ENCODE data around the gene PPIL3.

The PPIL3 gene

GRCh38 chr2:200888704-200889625, at the start of gene PPIL3, which contains the start of gene NIF3L1:
PPIL3 (minus strand) TSS chr2:200889077; CDS start chr2:200887615, 1,462 bp downstream.
NIF3L1 (plus strand) TSS chr2:200889371; CDS start chr2:200891944, 2,573 bp downstream.
- H3K27ac Mint-ChIP-seq: peak within 1 kb of the TSS; percentile 100
- TF ChIP-seq CTCF (IDR thresholded peaks at IDR 0.05): no peak
- H3K4me3 Mint-ChIP-seq: peak within 1 kb of the TSS; percentile 97
- H3K9me3 Mint-ChIP-seq: no peaks in the 10 kb centered on the region
- H3K4me1 Mint-ChIP-seq: peaks cover 57% of the 10 kb centered on the region
- H3K36me3 Mint-ChIP-seq (ENCODE audit: low read depth): peaks cover 19% of the 10 kb centered on the region
- peaks cover 7% of the 10 kb centered on the region for H3K27me3 Mint-ChIP-seq (ENCODE audit: low read depth, poor library complexity)
- DNase-seq: peak; percentile 94

DNA sequence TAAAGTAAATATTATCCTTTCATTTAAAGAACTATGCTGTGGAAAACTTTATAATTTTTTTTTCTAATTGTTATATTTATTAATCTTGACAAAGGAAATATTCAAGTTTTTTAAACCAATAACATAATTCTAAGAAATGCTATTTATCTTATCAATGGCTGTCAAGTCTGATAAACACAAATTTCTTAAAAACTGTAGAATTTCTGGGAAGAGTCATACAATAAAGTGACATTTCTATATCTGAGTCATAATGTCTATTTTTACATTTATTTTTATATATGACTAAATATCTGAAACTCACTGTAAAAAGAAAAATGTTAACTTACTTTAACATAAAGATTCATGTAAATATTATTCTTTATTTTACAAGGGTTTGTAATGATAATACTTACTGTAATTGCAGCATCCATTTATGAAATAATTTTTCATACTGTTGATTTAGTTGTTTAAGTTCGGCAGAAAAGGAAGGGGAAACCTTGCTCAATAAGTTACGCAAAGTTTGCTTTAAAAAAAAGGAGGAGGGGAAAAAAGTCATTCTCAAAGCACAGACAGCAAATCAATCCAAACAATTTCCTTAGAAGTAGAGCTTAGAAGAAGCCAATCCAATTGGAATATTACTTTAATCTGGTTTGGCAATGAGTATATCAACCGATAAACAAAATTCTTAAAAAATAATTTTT, 42.2 kb upstream of the PPIL3 start:
- Mint-ChIP-seq H3K27ac (no peak overlapping the region), H3K4me1 (no peaks in the 10 kb centered on the region), H3K9me3 (no peaks in the 10 kb centered on the region), H3K36me3 (ENCODE audit: low read depth) (peaks cover 44% of the 10 kb centered on the region), H3K4me3 (no peak overlapping the region), H3K27me3 (ENCODE audit: low read depth, poor library complexity) (no peaks in the 10 kb centered on the region)
- no peak for TF ChIP-seq CTCF (IDR thresholded peaks at IDR 0.05)
- DNase-seq: no peak

DNA sequence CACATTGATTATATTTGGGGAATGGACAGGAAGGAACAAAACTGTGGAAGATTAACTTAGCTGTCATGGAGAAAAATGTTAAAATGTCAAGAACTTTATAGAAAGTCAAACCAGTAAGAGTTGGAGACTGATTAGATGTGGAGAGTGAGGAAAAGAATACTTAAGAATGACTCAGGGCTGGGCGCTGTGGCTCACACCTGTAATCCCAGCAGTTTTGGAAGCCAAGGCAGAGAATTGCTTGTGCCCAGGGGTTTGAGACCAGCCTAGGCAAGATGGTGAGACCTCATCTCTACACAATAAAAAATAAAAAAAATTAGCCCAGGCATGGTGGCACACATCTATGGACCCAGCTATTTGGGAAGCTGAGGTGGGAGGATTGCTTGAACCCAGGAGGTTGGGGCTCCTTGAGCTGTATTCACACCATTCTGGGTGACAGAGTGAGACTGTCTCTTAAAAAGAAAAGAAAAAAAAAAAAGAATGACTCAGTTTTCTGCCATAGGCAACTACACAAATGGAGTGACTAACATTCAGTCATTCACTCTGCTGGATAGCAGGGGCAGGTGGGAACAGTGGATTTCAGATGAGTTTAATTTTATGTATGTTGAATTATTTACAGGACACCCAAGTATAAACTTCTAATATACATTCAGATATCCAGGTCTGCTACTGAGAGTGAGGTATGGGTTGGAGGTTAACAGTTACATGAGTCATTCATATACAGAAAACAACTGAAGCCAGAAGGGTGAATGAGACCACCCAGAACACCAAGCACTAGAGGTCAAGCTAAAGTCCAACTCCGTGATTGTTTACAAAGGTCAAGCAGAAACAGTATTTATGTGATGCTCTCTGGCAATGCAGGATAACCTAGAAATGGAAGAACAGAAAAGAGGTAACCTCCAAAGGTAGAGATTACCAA, 40.7 kb upstream of the PPIL3 start:
- no peaks in the 10 kb centered on the region for H3K4me1 Mint-ChIP-seq
- H3K27ac Mint-ChIP-seq: peak overlapping the region; percentile 11
- no peaks in the 10 kb centered on the region for H3K9me3 Mint-ChIP-seq
- H3K4me3 Mint-ChIP-seq: no peak overlapping the region
- H3K27me3 Mint-ChIP-seq (ENCODE audit: low read depth, poor library complexity): no peaks in the 10 kb centered on the region
- no peak for DNase-seq
- peaks cover 47% of the 10 kb centered on the region for H3K36me3 Mint-ChIP-seq (ENCODE audit: low read depth)
- TF ChIP-seq CTCF (IDR thresholded peaks at IDR 0.05): no peak

DNA sequence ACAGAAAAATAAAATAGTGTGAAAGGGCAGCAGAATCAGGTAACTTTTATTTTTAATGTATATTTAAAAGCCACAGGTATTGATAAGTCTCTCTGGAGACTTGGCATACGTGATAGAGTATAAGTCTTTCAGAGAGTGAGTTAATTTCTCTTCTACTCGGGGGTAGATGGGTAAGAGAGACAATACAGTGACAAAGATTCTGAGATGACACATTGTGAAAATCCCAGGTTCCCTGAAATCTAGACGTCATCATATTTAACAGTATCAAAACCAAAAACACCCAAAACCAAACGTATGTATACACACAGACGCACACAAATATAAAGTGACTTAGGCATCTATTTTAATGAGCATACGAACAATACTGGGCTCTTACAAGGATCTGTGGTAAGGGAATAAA, 33.6 kb upstream of the PPIL3 start:
- H3K9me3 Mint-ChIP-seq: no peaks in the 10 kb centered on the region
- H3K4me1 Mint-ChIP-seq: no peaks in the 10 kb centered on the region
- H3K4me3 Mint-ChIP-seq: no peak overlapping the region
- no peak for TF ChIP-seq CTCF (IDR thresholded peaks at IDR 0.05)
- H3K36me3 Mint-ChIP-seq (ENCODE audit: low read depth): peaks cover 51% of the 10 kb centered on the region
- no peak for DNase-seq
- H3K27me3 Mint-ChIP-seq (ENCODE audit: low read depth, poor library complexity): no peaks in the 10 kb centered on the region
- H3K27ac Mint-ChIP-seq: no peak overlapping the region

DNA sequence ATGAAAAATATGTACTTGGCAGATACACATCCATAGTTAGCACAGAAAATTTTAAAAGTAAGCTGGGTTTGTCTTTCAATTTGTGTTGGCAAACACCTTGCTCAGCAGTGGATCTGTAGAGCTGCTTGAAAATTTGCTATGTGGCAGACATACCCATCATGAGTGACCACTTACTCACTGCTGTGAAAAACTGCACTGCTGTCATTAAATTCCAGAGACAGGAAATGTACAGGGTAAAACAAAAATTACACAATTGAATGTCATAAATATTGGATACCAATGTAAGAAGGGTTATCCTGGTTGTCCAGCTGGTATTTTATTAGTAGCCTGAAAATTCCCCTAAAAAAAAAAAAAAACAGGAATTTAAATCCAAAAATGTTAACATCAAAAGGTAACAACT, 24.8 kb upstream of the PPIL3 start:
- no peak for DNase-seq
- no peaks in the 10 kb centered on the region for H3K4me1 Mint-ChIP-seq
- no peak for TF ChIP-seq CTCF (IDR thresholded peaks at IDR 0.05)
- H3K9me3 Mint-ChIP-seq: no peaks in the 10 kb centered on the region
- H3K36me3 Mint-ChIP-seq (ENCODE audit: low read depth): peaks cover 53% of the 10 kb centered on the region
- no peak overlapping the region for H3K27ac Mint-ChIP-seq
- no peak overlapping the region for H3K4me3 Mint-ChIP-seq
- H3K27me3 Mint-ChIP-seq (ENCODE audit: low read depth, poor library complexity): no peaks in the 10 kb centered on the region

All from nephron progenitor cell (in vitro differentiated cells).